GM21825 (cell line): ENCODE results near the gene SLC4A5.

Source experiments
- ATAC-seq: cut with Tn5 transposase; IDR thresholded peaks from one replicate; pipeline ENCODE4 v1.9.1; 2021; ENCODE audit warnings: mild to moderate bottlenecking, moderate library complexity; ENCODE audit not compliant: unreplicated experiment

Gene SLC4A5

DNA sequence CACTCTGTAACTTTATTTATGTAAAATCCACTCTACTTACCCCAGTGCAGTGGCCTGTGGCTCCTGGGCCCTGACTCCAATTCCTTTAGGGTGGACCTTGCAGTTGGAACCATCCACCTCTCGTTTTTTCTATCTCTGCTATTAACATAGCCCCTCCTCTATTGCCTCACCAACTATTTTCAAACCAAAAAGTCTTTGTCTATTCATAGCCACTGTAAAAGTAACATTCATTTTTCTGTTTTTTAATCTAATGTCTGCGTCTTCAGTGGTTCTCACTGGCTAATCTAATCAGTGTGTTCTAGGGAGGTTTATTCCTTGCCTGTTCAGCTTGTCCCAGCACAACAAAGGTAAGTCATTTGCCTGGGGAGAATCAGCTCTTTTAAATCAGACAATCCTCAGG is at the start of gene SLC4A5:
Gene SLC4A5 (minus strand): TSS at position 101 of the 400 bp plus-strand sequence. CDS start 28,393 bp downstream, outside the sequence.
- ATAC-seq: no peak

GRCh38 chr2:74392449-74392743 is 49.2 kb upstream of the SLC4A5 start:
- no peak for ATAC-seq

DNA sequence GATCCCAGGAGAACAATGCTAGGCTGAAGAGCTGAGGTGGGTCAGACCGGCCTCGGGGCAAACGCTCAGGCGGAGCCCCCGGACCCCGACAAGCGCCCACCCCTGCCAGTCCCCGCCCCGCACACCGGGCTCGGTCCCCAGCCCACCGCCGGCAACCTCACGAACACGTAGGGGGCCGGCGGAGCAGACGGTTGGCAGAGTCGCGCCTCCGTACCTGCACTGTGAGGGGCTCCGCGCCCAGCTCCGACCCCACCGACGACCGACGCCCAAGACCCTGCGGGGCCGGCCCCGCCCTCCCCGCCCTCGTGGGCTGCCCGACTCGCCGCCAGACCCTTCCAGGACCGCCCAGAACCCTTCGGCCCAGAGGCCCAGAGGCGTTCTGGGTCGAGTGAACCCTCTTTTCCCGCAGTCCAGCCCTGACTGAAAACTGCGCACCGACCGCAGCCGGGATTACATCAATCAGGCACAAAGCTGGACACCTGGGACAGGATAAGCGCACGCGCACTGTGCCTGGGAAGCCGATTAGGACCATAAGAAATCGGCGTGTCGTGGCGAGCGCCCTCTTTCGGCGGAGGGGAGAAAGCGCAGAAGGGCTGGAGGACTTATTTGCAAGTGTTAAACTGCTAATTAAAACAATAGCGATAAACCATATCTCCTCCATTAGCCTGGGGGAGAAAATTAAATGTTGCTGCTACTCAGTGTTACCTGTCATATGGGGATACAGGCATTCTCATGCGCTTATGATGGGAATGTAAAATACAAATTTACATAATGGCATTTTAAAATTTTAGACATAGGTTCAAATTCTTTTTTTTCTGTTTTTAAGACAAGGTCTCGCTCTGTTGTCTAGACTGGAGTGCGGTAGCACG is 48.6 kb upstream of the SLC4A5 start:
- peak; percentile 67 for ATAC-seq

GRCh38 chr2:74391209-74391579 is 48.0 kb upstream of the SLC4A5 start:
- peak; percentile 23 for ATAC-seq

GRCh38 chr2:74390606-74391005 is 47.4 kb upstream of the SLC4A5 start:
- no peak for ATAC-seq

DNA sequence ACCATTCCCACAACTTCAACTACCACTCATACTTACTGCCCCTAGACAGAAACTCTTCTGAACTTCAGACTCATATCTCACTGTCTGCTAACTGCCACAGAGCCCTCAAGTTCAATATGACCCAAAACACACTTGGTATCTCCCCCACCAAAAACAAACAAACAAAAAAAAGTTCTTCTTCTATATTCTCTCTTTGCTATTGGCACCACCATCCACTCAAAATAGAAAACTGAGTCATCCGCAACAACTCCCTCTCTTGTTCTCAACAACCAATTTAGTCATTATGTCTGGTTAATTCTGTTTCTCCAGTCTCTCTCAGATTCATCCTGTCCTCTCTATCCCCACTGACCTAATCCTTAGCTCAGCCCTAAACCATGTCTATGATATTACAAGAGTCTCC is 44.1 kb upstream of the SLC4A5 start:
- no peak for ATAC-seq

GRCh38 chr2:74385396-74385795 is 42.2 kb upstream of the SLC4A5 start:
- no peak for ATAC-seq

GRCh38 chr2:74384051-74384450 is 40.8 kb upstream of the SLC4A5 start:
- ATAC-seq: no peak

GRCh38 chr2:74383254-74383653 is 40.0 kb upstream of the SLC4A5 start:
- no peak for ATAC-seq

DNA sequence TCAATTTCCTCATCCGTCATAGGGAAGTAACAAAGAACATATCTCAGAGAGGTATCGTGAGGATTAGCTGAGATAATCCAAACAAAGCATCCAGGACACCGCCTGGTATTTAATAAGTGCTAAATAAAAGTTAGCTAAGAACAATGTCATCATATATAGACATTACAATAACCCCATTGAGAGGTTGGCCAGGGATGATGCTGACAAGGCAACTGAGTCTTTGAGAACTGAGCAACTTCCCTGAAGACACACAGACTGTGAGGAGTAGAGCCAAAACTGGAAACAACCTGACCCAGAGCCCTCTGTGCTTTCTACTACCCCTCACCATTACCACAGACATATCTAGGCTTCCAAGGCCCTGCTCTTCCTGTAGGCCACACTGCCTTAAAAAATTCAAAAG is 38.5 kb upstream of the SLC4A5 start:
- ATAC-seq: no peak

- no peak for ATAC-seq
Measured at GRCh38 chr2:74379851-74380789, 36.9 kb upstream of the SLC4A5 start, which contains the start of gene DCTN1. Gene DCTN1, minus strand, starts transcription at chr2:74380311. Its CDS starts 274 bp downstream, at chr2:74380037.

GRCh38 chr2:74378007-74378406 is 34.8 kb upstream of the SLC4A5 start:
- no peak for ATAC-seq

GRCh38 chr2:74375838-74376237 is 32.6 kb upstream of the SLC4A5 start:
- ATAC-seq: no peak

DNA sequence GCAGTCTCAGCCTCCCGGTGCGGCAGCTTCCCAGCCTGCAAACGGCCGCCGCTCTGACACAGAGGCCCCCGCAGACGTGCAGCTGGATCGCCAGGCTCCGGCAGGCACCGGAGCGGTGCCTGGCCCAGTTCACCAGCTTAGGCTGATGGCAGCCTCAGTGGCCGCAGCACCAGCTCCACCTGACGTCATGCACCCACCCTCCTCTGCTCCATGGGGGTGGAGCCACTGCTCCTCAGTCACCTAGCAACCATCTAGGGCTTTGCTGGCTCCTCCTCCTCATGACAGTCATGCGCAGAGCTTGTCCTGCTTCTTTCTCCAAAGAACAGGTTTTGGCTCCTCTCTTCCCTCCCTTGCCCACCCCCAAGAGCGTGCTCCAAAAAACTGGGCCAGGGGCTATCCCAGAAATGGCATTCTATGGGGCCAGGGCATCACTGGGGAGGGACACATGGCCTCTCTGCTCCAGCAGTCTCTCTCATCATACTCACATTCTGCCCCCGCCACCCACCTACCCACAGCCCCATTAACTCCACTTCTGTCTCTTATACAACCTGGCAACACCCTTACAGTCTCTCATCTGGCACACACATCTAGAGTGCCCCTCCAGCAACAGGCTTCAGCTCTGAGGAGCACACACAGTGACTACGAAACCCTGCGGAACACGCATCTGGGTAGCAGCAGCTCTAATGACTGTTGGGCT is 31.4 kb upstream of the SLC4A5 start:
- no peak for ATAC-seq

DNA sequence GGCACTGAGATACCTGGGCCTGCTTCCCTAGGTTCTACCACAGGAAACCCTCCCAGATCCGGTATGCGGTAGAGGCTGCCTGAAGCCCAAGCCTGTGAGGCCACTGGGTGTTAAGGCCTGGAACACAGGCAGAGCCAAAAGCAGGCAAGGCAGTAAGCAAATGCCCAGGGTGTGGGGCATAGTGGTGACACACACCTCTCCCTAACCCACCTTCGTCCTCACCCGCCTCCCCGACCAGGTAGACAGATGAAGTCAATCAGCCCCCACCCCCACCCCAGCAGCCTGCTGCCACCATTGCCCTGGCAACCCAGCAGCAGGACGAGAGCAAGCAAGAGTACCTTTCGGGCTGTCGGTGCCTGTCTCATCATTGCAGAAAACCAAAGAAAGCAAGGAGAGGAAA is 30.8 kb upstream of the SLC4A5 start:
- ATAC-seq: no peak

DNA sequence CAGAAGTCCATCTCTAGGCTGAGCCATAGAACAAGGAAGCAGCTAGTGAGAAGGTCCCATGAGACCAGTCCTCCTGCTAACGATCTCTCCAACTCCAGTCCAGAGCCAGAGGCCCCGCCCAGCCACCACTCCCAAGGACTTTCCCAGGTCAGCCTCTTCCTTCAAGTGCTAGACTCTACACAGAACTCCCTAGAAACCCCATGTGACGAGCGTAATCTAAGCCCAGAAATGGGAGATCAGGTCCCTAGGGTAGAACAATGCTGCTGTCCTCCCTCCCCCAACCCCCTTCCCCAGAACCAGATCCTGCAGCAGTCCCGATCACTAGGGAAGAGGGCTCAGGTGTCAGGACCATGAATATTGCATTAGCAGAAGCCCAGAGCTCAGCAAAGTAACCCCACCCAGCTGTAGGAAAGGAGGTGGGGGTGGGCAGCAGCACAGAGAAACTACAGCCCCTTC is 30.0 kb upstream of the SLC4A5 start:
- no peak for ATAC-seq

GRCh38 chr2:74372674-74373073 is 29.5 kb upstream of the SLC4A5 start:
- ATAC-seq: no peak

- no peak for ATAC-seq
Measured at GRCh38 chr2:74371421-74371820, 28.2 kb upstream of the SLC4A5 start.

GRCh38 chr2:74369976-74370375 is 26.8 kb upstream of the SLC4A5 start:
- no peak for ATAC-seq

GRCh38 chr2:74368499-74368898 is 25.3 kb upstream of the SLC4A5 start:
- no peak for ATAC-seq

GRCh38 chr2:74367789-74368188 is 24.6 kb upstream of the SLC4A5 start:
- no peak for ATAC-seq
